ENCODE data around the gene AOC3.
"Not testable (repeated sequence)": the region's sequence is repeated elsewhere in the genome, so short reads cannot be mapped to it uniquely, and the experiment has no call there.

Gene AOC3

DNA sequence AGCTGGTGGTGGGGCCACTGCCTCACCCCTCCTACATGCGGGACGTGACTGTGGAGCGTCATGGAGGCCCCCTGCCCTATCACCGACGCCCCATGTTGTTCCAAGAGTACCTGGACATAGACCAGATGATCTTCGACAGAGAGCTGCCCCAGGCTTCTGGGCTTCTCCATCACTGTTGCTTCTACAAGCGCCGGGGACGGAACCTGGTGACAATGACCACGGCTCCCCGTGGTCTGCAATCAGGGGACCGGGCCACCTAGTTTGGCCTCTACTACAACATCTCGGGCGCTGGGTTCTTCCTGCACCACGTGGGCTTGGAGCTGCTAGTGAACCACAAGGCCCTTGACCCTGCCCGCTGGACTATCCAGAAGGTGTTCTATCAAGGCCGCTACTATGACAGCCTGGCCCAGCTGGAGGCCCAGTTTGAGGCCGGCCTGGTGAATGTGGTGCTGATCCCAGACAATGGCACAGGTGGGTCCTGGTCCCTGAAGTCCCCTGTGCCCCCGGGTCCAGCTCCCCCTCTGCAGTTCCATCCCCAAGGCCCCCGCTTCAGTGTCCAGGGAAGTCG is 16.8 kb downstream of the AOC3 start:
- H3K4me3 Mint-ChIP-seq; intact Hi-C loops (cut with micrococcal nuclease); H3K9me3 Mint-ChIP-seq; H3K27me3 Mint-ChIP-seq; H3K27ac Mint-ChIP-seq; H3K36me3 Mint-ChIP-seq (ENCODE audit: low read depth); H3K4me1 Mint-ChIP-seq (ENCODE audit: low read depth): not testable (repeated sequence)

DNA sequence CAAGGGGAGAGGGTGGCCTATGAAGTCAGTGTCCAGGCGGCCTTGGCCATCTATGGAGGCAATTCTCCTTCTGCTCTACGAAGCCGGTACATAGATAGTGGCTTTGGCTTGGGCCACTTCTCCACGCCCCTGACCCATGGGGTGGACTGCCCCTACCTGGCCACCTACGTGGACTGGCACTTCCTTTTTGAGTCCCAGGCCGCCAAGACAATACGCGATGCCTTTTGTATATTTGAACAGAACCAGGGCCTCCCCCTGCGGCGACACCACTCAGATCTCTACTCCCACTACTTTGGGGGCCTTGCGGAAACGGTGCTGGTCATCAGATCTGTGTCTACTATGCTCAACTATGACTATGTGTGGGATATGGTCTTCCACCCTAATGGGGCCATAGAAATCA is 17.3 kb downstream of the AOC3 start:
- peaks cover 9% of the 10 kb centered on the region for H3K9me3 Mint-ChIP-seq
- H3K27ac Mint-ChIP-seq = no peak overlapping the region
- H3K36me3 Mint-ChIP-seq (ENCODE audit: low read depth) = no peaks in the 10 kb centered on the region
- H3K27me3 Mint-ChIP-seq = peaks cover 8% of the 10 kb centered on the region
- H3K4me1 Mint-ChIP-seq (ENCODE audit: low read depth) = peaks cover 5% of the 10 kb centered on the region
- intact Hi-C loops (cut with micrococcal nuclease) = no loop called here
- H3K4me3 Mint-ChIP-seq = no peak overlapping the region

DNA sequence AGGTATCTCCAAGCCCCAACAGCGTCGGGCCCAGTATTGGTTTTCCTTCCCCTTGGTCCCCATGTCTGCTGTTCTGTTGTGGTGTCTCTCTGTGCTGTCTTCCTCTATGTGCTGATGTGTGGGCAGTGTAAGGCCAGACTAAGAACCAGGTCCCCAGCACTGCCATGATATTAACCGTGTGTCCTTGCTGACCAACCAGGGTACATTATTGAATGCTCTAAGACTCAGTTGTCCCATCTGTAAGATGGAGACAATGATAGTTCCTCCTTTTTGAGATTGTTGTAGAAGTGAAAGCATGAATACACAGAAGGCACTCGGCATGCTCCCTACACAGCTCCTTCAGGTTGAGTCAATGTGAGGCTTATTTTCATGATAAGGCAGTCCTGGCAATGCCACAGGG is 20.6 kb downstream of the AOC3 start:
- Mint-ChIP-seq H3K27me3 (peaks cover 5% of the 10 kb centered on the region), H3K27ac (no peak overlapping the region), H3K9me3 (peaks cover 9% of the 10 kb centered on the region), H3K36me3 (ENCODE audit: low read depth) (no peaks in the 10 kb centered on the region), H3K4me1 (ENCODE audit: low read depth) (peaks cover 5% of the 10 kb centered on the region), H3K4me3 (no peak overlapping the region)
- intact Hi-C loops (cut with micrococcal nuclease) = no loop called here

DNA sequence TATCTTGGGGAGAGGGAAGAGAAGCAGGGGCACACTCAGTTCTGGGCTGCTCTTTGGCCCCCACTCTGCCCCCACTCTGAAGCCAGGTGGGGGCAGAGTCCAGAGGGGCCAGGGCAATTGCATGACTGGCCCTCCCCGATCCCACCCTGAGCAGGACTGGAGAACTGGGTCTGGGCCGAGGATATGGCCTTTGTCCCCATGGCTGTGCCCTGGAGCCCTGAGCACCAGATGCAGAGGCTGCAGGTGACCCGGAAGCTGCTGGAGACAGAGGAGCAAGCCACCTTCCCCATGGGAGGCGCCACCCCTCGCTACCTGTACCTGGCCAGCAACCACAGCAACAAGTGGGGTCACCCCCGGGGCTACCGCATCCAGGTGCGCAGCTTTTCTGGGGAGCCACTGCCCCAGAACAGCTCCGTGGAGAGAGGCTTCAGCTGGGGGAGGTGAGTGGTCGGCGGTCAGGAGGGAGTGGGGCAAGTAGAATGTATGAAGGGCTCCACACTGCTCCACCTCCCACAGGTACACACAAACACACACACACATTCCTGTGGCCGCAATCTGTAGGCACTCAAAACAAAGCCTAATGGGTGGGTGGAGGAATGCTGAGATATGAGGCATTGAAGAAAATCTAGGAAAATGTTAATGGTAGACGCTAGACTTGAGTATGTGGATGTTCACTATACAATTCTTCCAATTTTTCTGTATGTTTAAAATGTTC is 21.4 kb downstream of the AOC3 start:
- peaks cover 5% of the 10 kb centered on the region for H3K27me3 Mint-ChIP-seq
- intact Hi-C loops (cut with micrococcal nuclease) = no loop called here
- no peak overlapping the region for H3K4me3 Mint-ChIP-seq
- no peak overlapping the region for H3K27ac Mint-ChIP-seq
- peaks cover 9% of the 10 kb centered on the region for H3K9me3 Mint-ChIP-seq
- H3K4me1 Mint-ChIP-seq (ENCODE audit: low read depth) = peaks cover 5% of the 10 kb centered on the region
- H3K36me3 Mint-ChIP-seq (ENCODE audit: low read depth) = no peaks in the 10 kb centered on the region

DNA sequence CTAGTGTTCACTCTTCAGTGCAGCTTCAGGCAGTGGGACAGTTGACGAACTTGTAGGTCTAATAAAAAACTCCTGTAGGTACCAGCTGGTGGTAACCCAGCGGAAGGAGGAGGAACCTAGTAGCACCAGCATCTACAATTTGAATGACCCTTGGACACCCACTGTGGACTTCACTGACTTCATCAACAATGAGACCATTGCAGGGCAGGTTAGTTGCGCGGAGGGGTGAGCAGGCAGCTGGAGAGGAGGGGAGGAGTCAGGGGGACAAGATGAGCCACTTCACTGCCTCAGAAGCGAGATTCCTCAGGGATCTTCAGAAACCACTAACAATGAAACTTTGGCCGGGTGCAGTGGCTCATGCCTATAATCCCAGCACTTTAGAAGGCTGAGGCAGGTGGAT is 22.3 kb downstream of the AOC3 start:
- no peaks in the 10 kb centered on the region for H3K36me3 Mint-ChIP-seq (ENCODE audit: low read depth)
- no peak overlapping the region for H3K27ac Mint-ChIP-seq
- peaks cover 13% of the 10 kb centered on the region for H3K27me3 Mint-ChIP-seq
- H3K4me1 Mint-ChIP-seq (ENCODE audit: low read depth) = peaks cover 5% of the 10 kb centered on the region
- no peak overlapping the region for H3K4me3 Mint-ChIP-seq
- H3K9me3 Mint-ChIP-seq = peaks cover 9% of the 10 kb centered on the region
- intact Hi-C loops (cut with micrococcal nuclease) = no loop called here

DNA sequence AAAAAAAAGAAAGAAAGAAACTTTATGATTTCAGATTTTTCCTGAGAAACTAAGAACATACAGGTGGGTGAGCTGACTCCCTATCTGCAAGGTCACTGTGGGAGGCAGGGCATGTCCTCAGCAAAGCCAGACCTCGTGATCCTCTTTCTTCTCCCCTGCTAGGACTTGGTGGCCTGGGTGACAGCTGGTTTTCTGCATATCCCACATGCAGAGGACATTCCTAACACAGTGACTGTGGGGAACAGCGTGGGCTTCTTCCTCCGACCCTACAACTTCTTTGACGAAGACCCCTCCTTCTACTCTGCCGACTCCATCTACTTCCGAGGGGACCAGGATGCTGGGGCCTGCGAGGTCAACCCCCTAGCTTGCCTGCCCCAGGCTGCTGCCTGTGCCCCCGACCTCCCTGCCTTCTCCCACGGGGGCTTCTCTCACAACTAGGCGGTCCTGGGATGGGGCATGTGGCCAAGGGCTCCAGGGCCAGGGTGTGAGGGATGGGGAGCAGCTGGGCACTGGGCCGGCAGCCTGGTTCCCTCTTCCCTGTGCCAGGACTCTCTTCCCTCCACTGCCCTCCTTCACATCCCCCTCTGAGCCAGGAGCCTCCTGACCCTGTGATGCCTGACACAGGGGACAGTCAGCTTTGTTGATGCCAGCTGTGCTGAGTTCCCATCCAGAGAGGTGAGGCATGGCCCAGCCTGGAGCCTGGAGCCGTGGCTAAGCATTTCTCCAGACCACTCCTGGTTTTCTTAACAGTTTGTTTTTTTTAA is 23.1 kb downstream of the AOC3 start:
- H3K4me1 Mint-ChIP-seq (ENCODE audit: low read depth); H3K9me3 Mint-ChIP-seq; H3K4me3 Mint-ChIP-seq; H3K36me3 Mint-ChIP-seq (ENCODE audit: low read depth); H3K27ac Mint-ChIP-seq; intact Hi-C loops (cut with micrococcal nuclease): not testable (repeated sequence)
- peaks cover 15% of the 10 kb centered on the region for H3K27me3 Mint-ChIP-seq

DNA sequence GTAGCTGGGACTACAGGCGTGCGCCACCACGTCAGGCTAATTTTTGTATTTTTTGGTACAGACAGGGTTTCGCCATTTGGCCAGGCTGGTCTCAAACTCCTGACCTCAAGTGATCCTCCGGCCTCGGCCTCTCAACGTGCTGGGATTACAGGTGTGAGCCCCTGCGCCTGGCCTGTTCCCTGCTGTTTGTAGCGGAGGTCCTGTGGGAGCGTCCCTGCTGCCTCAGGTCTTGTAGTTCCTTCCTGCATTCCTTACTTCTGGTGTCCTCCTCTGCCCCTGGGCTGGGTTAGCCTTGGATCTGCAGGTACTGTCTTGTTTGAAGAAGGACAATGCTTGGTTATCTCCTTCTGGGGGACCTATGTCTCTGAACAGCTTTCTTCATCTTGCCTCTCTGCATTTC is 26.0 kb downstream of the AOC3 start:
- Mint-ChIP-seq H3K9me3 (no peaks in the 10 kb centered on the region), H3K36me3 (ENCODE audit: low read depth) (no peaks in the 10 kb centered on the region), H3K4me3 (no peak overlapping the region), H3K27me3 (peaks cover 15% of the 10 kb centered on the region), H3K27ac (no peak overlapping the region), H3K4me1 (ENCODE audit: low read depth) (no peaks in the 10 kb centered on the region)
- intact Hi-C loops (cut with micrococcal nuclease) = no loop called here

DNA sequence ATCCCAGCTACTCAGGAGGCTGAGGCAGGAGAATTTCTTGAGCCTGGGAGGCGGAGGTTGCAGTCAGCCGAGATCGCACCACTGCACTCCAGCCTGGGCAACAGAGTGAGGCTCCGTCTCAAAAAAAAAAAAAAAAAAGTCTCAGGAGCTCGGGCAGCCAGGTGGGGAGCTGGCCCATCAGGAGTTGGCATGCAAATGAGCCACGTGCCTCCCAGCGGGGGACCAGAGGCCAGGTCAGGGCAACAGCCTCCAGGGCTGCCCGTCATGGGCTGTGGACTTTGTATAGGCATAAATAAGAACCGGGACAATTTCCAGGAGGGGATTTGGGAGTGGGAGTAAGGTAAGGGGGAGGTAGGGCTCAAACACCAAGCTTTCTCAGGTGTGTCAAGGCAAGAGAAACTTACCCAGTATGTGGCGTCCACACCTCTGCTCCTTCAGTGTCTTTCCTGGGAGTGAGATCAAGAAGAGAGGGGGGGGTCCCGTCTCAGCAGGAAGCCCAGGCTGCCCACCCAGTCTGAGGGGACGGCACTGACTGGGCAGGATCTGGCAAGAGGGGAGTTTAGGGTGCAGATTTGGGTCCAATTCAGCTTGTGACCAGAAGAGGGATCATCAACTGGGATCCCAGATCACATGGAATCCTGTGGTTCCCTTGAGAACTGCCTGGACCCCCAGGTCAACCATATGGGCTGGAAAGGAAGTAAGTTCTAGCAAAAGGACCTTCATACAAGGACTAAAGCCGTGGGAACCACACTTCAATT is 27.3 kb downstream of the AOC3 start:
- Mint-ChIP-seq H3K4me3 (no peak overlapping the region), H3K27ac (no peak overlapping the region), H3K9me3 (no peaks in the 10 kb centered on the region), H3K27me3 (peaks cover 13% of the 10 kb centered on the region), H3K36me3 (ENCODE audit: low read depth) (no peaks in the 10 kb centered on the region), H3K4me1 (ENCODE audit: low read depth) (no peaks in the 10 kb centered on the region)
- intact Hi-C loops (cut with micrococcal nuclease) = no loop called here

DNA sequence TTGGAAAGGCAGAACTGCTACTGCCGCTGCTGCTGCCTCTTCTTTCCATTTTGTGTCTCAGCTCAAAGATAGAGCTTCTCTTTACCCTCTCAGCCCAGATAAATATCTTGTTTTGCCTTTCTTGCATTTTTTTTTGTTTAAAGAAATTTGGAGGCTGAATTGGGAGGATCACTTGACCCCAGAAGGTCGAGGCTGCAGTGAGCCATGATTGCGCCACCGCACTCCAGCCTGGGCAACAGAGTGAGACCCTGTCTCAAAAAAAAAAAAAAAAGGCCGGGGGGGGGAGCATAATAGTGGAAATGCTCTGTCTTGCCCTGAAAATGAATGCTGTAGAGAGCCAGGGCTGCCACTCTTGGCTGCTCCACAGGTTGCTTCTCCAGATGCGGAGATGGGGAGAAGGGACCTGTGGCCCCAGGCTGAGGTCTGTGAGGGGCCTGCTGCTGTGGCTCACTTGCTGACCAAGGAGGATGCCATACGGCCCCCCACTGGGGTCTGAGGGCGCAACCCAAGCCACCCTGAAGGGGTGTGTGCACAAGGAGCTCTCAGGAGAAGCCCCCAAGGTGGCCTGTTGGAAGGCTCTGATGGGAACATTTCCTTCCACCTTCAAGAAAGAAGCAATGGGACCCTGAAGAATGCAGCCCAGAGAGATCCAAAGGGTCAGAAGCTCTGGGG is 28.1 kb downstream of the AOC3 start:
- H3K27me3 Mint-ChIP-seq = peaks cover 13% of the 10 kb centered on the region
- no peak overlapping the region for H3K4me3 Mint-ChIP-seq
- H3K4me1 Mint-ChIP-seq (ENCODE audit: low read depth) = no peaks in the 10 kb centered on the region
- intact Hi-C loops (cut with micrococcal nuclease) = no loop called here
- H3K9me3 Mint-ChIP-seq = no peaks in the 10 kb centered on the region
- no peak overlapping the region for H3K27ac Mint-ChIP-seq
- H3K36me3 Mint-ChIP-seq (ENCODE audit: low read depth) = no peaks in the 10 kb centered on the region

DNA sequence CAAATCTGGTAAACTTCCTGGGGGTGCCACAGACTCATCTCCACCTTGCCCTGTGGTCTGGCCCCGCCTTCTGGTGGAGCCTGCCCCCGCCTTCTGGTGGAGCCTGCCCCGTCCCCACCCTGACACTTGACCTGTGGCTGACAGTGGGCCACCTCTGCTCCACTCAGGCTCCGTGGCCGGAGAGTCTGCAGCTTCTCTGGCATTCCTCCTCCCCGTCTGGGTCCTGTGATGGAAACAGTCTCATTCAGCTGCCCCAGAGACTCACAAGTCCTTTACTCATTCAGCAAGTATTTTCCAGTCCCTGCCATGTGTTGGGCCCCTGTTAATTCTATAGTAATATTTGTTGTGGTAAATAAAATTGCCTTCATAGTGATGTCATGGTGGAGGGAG is 28.6 kb downstream of the AOC3 start:
- Mint-ChIP-seq H3K4me1 (ENCODE audit: low read depth) (no peaks in the 10 kb centered on the region), H3K27ac (no peak overlapping the region), H3K9me3 (no peaks in the 10 kb centered on the region), H3K36me3 (ENCODE audit: low read depth) (no peaks in the 10 kb centered on the region), H3K4me3 (no peak overlapping the region), H3K27me3 (peaks cover 13% of the 10 kb centered on the region)
- intact Hi-C loops (cut with micrococcal nuclease) = no loop called here

DNA sequence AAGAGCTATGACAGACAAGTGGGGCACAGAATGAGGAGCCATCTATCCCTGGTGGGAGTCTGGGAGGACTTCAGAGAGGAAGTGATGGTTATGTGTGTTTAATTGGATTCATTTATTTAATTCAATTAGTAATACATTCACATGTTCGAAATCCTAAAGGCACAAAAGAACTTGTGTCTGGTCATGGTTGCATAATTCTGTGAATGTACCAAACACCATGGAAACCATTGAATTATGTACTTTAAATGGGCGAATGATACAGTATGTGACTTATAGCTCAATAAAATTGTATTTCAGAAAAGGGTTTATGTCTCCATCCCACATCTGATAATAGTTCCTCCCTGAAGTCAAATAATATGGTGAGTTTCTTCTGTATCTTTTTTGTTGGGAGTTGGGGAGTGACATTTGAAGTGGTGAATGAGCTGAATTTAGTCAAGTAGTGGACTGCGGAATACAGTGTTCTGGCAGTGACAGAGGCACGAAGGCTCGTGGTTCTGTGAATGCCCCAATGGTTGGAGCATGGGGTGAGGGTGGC is 29.8 kb downstream of the AOC3 start:
- H3K27me3 Mint-ChIP-seq = peaks cover 13% of the 10 kb centered on the region
- no peaks in the 10 kb centered on the region for H3K9me3 Mint-ChIP-seq
- no peak overlapping the region for H3K27ac Mint-ChIP-seq
- peaks cover 8% of the 10 kb centered on the region for H3K4me1 Mint-ChIP-seq (ENCODE audit: low read depth)
- no peaks in the 10 kb centered on the region for H3K36me3 Mint-ChIP-seq (ENCODE audit: low read depth)
- H3K4me3 Mint-ChIP-seq = no peak overlapping the region
- intact Hi-C loops (cut with micrococcal nuclease) = no loop called here

DNA sequence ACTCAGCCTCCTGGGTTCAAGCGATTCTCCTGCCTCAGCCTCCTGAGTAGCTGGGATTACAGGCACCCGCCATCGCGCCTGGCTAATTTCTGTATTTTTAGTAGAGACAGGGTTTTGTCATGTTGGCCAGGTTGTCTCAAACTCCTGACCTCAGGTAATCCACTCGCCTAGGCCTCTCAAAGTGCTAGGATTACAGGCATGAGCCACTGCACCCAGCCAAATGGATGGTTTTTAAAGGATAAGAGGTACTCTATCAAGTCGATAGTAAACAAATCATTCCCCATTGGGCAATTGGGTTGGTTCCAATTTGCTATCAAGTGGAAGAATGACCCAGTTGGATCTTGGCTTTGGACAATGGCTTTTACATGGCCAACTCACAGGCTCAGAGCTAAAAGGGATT is 30.7 kb downstream of the AOC3 start:
- intact Hi-C loops (cut with micrococcal nuclease); H3K9me3 Mint-ChIP-seq; H3K4me3 Mint-ChIP-seq; H3K27ac Mint-ChIP-seq; H3K36me3 Mint-ChIP-seq (ENCODE audit: low read depth): not testable (repeated sequence)
- peaks cover 17% of the 10 kb centered on the region for H3K4me1 Mint-ChIP-seq (ENCODE audit: low read depth)
- H3K27me3 Mint-ChIP-seq = peaks cover 12% of the 10 kb centered on the region

DNA sequence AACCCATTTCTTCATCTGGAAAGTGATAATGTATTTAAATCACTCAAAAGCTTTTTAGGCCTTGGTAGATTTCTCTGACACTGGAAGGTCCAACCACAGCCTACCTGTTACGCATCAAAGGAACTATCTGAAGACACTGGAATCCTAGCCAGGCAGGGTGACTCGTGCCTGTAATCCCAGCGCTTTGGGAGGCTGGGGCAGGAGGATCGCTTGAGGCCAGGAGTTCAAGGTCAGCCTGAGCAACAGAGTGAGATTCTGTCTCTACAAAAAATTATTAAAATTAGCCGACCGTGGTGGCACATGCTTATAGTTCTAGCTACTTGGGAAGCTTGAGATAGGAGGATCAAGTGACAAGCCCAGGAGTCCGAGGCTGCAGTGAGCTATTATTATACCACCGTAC is 31.2 kb downstream of the AOC3 start:
- intact Hi-C loops (cut with micrococcal nuclease) = no loop called here
- H3K27ac Mint-ChIP-seq = no peak overlapping the region

More for the DNA sequence above, 31.2 kb downstream of the AOC3 start:
- Mint-ChIP-seq H3K36me3 (ENCODE audit: low read depth) (no peaks in the 10 kb centered on the region), H3K27me3 (peaks cover 12% of the 10 kb centered on the region), H3K4me1 (ENCODE audit: low read depth) (peaks cover 22% of the 10 kb centered on the region), H3K4me3 (no peak overlapping the region), H3K9me3 (no peaks in the 10 kb centered on the region)

Measured in dendritic cell treated with granulocyte-macrophage colony-stimulating factor and Interleukin-4, amounts not matched to agents 40 ng/mL and 50 ng/mL, for 4 days (primary cell).